Thoracic aorta (tissue), 2 donors: Measurements from ENCODE around the gene RANBP1. TPM values are rescaled to one million over a fixed set of nuclear protein-coding genes. Genes with fewer than 3 reads are reported as not detected.

Experiments
- ATAC-seq: fragments of 150-250 bp; one replicate; pipeline ENCODE4 v1.8.0; 2017; ENCODE audit warnings: low read depth; ENCODE audit not compliant: insufficient number of reproducible peaks, low FRiP score
- DNase-seq: peaks from one replicate; pipeline ENCODE4 v3.0.0-alpha.2; 2020; ENCODE audit warnings: low spot score
- H3K27ac ChIP-seq, 2 donors: fragments of 200-600 bp; sonication (generic); 1 replicate in 1 of 2; 2 replicates in 1 of 2; pipeline ENCODE4 v1.5.1; 2016; ENCODE audit warnings: mild to moderate bottlenecking in 2 of 2, moderate library complexity in 2 of 2
- H3K27me3 ChIP-seq: fragments of 200-600 bp; sonication (generic); replicated peaks from 2 replicates; pipeline ENCODE4 v1.6.0; 2016; ENCODE audit warnings: mild to moderate bottlenecking; ENCODE audit not compliant: insufficient read depth
- H3K36me3 ChIP-seq: fragments of 200-600 bp; sonication (generic); one replicate; pipeline ENCODE4 v1.5.1; 2016
- H3K4me1 ChIP-seq, 2 donors: fragments of 200-600 bp; sonication (generic); 1 replicate in 1 of 2; 2 replicates in 1 of 2; pipeline versions ENCODE4 v1.5.1 to v1.6.0; 2016; ENCODE audit warnings: low read depth in 2 of 2, mild to moderate bottlenecking in 1 of 2; ENCODE audit not compliant: control insufficient read depth in 1 of 2
- H3K4me3 ChIP-seq: fragments of 200-600 bp; sonication (generic); 2 replicates; pipeline ENCODE4 v1.5.1; 2016; ENCODE audit warnings: mild to moderate bottlenecking
- H3K9me3 ChIP-seq: fragments of 200-600 bp; sonication (generic); 2 replicates; pipeline ENCODE4 v1.5.1; 2016
- CTCF ChIP-seq: fragments of 200-600 bp; sonication (generic); IDR thresholded peaks from one replicate; pipeline ENCODE4 v1.5.1; 2019; ENCODE audit warnings: antibody characterized with exemption
- total RNA-seq, 2 donors: library from RNA; depleted of rRNA; stranded (reverse); fragments of >200 nt; gene quantifications; one replicate each; pipeline versions ENCODE4 v1.1.0 to v1.2.3, GENCODE V29; 2016

Gene RANBP1
- total RNA-seq, 2 donors from 2014 or later: 130 to 140 TPM

- Histone ChIP-seq H3K36me3 (no peaks in the 10 kb centered on the region), H3K27ac (no peak overlapping the region), H3K4me3 (no peak overlapping the region), H3K4me1 (no peaks in the 10 kb centered on the region), H3K27me3 (no peaks in the 10 kb centered on the region), H3K9me3 (no peaks in the 10 kb centered on the region)
- TF ChIP-seq CTCF: no peak
- ATAC-seq (no peak), DNase-seq (no peak)
These were observed 55.6 kb downstream of the RANBP1 start for GRCh38 chr22:20171288-20172140.

GRCh38 chr22:20172141-20172613, 56.3 kb downstream of the RANBP1 start:
- ATAC-seq (no peak), DNase-seq (no peak)
- Histone ChIP-seq H3K36me3 (no peaks in the 10 kb centered on the region), H3K4me1 (no peaks in the 10 kb centered on the region), H3K27ac (no peak overlapping the region), H3K27me3 (no peaks in the 10 kb centered on the region), H3K4me3 (no peak overlapping the region), H3K9me3 (no peaks in the 10 kb centered on the region)
- no peak for TF ChIP-seq CTCF

- no peak overlapping the region for H3K4me3 ChIP-seq
- DNase-seq: no peak
- ATAC-seq: no peak
- no peak for TF ChIP-seq CTCF
- no peaks in the 10 kb centered on the region for H3K27me3 ChIP-seq
- no peaks in the 10 kb centered on the region for H3K9me3 ChIP-seq
- H3K36me3 ChIP-seq: no peaks in the 10 kb centered on the region
- no peak overlapping the region for H3K27ac ChIP-seq
- no peaks in the 10 kb centered on the region for H3K4me1 ChIP-seq
These were observed 57.3 kb downstream of the RANBP1 start for GRCh38 chr22:20173246-20173645.

GRCh38 chr22:20173772-20174171, 57.9 kb downstream of the RANBP1 start:
- H3K27me3 ChIP-seq: no peaks in the 10 kb centered on the region
- no peak for DNase-seq
- no peaks in the 10 kb centered on the region for H3K36me3 ChIP-seq
- no peak for TF ChIP-seq CTCF
- H3K27ac ChIP-seq: no peak overlapping the region
- no peak for ATAC-seq
- H3K4me1 ChIP-seq: no peaks in the 10 kb centered on the region
- no peak overlapping the region for H3K4me3 ChIP-seq
- H3K9me3 ChIP-seq: no peaks in the 10 kb centered on the region

- no peak for TF ChIP-seq CTCF
- Histone ChIP-seq H3K36me3 (no peaks in the 10 kb centered on the region), H3K4me3 (no peak overlapping the region), H3K27ac (no peak overlapping the region), H3K4me1 (no peaks in the 10 kb centered on the region), H3K9me3 (no peaks in the 10 kb centered on the region), H3K27me3 (no peaks in the 10 kb centered on the region)
- DNase-seq (no peak), ATAC-seq (no peak)
These were observed 59.1 kb downstream of the RANBP1 start for GRCh38 chr22:20174785-20175596.
